Astrocyte of the spinal cord (primary cell): ENCODE measurements around the gene TMCC1.

Experiments
- DNase-seq: peaks from one replicate; pipeline ENCODE4 v3.0.0; 2011; ENCODE audit warnings: low read depth, low spot score
- H3K4me3 ChIP-seq: 2 replicates; pipeline ENCODE4 v1.5.1; 2011; ENCODE audit warnings: low read depth, mild to moderate bottlenecking, low read length, moderate library complexity
- CTCF ChIP-seq: IDR thresholded peaks from 2 replicates; pipeline ENCODE4 v1.5.1; 2012; ENCODE audit warnings: low read depth, mild to moderate bottlenecking, low read length, inconsistent platforms
- in situ Hi-C: cut with HindIII; loops from 2 replicates; pipeline ENCODE4 v1.10.0; 2017; ENCODE audit warnings: low sequenced_read_pairs

Gene TMCC1

GRCh38 chr3:129746629-129747028 lies 146.9 kb downstream of the TMCC1 start:
- no peak for TF ChIP-seq CTCF
- in situ Hi-C loops = no loop called here
- no peak overlapping the region for H3K4me3 ChIP-seq

GRCh38 chr3:129745253-129745652 lies 148.3 kb downstream of the TMCC1 start:
- H3K4me3 ChIP-seq = no peak overlapping the region
- TF ChIP-seq CTCF = no peak
- DNase-seq = peak; percentile 62
- in situ Hi-C loops = no loop called here

More at GRCh38 chr3:129746629-129747028, 146.9 kb downstream of the TMCC1 start:
- DNase-seq = no peak

- no peak overlapping the region for H3K4me3 ChIP-seq
- TF ChIP-seq CTCF = no peak
- in situ Hi-C loops = no loop called here
- DNase-seq = no peak
Observed at GRCh38 chr3:129741794-129742193, 151.7 kb downstream of the TMCC1 start.

GRCh38 chr3:129740090-129740489 lies 153.4 kb downstream of the TMCC1 start:
- DNase-seq = no peak

GRCh38 chr3:129739634-129740033 lies 153.9 kb downstream of the TMCC1 start:
- DNase-seq = no peak
- H3K4me3 ChIP-seq = no peak overlapping the region
- TF ChIP-seq CTCF = no peak
- in situ Hi-C loops = no loop called here

More at GRCh38 chr3:129740090-129740489, 153.4 kb downstream of the TMCC1 start:
- TF ChIP-seq CTCF = no peak
- in situ Hi-C loops = no loop called here
- no peak overlapping the region for H3K4me3 ChIP-seq

- in situ Hi-C loops = no loop called here
- TF ChIP-seq CTCF = no peak
- H3K4me3 ChIP-seq = no peak overlapping the region
- DNase-seq = no peak
Observed at GRCh38 chr3:129738172-129738571, 155.3 kb downstream of the TMCC1 start.

GRCh38 chr3:129736070-129736469 lies 157.4 kb downstream of the TMCC1 start:
- in situ Hi-C loops = no loop called here
- no peak for TF ChIP-seq CTCF
- DNase-seq = no peak

More at GRCh38 chr3:129736070-129736469, 157.4 kb downstream of the TMCC1 start:
- H3K4me3 ChIP-seq = no peak overlapping the region
